Myocyte (in vitro differentiated cells): ENCODE measurements around the gene C12orf43. TPM values are rescaled to one million over a fixed set of nuclear protein-coding genes. Genes with fewer than 3 reads are reported as not detected.

Source experiments
- DNase-seq: peaks from one replicate; pipeline ENCODE4 v3.0.0-alpha.2; 2012; ENCODE audit warnings: low read depth
- total RNA-seq: library from RNA; depleted of rRNA; stranded (reverse); fragments of >200 nt; gene quantifications from 2 replicates; pipeline ENCODE4 v1.2.3, GENCODE V29; 2014

Gene C12orf43
- total RNA-seq, 1 donor from 2014 or later = 9.8 TPM

DNA sequence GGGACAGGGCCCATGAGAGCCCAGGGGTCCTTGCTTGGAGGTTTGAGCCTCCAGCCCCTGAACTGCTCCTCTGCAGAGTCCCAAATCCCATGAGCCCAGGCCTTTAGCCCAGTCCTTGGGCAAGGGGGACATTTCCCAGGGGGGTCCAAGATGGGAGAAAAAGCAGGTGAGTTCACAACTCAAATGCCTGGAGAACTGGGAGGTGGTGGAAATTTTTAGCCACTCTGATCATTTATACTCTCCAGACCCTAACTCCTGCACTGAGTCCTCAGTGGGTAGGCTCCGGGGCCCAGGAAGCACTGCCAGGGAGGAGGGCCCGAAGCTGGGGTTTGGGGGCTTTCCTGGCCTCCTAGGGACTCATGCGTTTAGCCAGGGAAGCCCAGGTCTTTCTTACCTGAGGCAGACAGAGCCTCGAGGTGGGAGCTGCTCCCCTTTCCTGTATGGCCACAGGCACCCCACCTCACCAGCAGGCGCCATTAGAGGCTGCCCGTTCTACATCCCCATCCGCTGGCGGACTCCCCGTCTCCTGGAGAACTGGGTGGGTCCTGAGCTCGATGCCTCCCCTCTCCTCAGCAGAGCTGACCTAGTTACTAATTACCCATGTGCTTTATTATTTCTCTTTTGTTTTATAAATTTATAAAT is 36.9 kb downstream of the C12orf43 start:
- DNase-seq = no peak

DNA sequence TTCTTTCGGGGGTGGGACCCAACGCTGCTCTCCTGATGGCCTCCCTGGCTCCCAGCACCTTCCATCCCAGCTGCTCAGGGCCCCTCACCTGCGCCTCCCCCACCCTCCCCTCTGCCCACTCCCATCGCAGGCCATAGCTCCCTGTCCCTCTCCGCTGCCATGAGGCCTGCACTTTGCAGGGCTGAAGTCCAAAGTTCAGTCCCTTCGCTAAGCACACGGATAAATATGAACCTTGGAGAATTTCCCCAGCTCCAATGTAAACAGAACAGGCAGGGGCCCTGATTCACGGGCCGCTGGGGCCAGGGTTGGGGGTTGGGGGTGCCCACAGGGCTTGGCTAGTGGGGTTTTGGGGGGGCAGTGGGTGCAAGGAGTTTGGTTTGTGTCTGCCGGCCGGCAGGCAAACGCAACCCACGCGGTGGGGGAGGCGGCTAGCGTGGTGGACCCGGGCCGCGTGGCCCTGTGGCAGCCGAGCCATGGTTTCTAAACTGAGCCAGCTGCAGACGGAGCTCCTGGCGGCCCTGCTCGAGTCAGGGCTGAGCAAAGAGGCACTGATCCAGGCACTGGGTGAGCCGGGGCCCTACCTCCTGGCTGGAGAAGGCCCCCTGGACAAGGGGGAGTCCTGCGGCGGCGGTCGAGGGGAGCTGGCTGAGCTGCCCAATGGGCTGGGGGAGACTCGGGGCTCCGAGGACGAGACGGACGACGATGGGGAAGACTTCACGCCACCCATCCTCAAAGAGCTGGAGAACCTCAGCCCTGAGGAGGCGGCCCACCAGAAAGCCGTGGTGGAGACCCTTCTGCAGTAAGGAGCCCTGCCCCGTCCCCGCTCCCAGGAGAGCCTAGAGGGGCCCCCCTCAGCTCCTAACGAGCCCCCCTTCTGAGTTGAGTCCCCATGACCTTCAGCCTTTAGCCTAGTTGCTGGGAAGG is 37.7 kb downstream of the C12orf43 start, which contains the start of gene HNF1A:
Gene HNF1A, plus strand, starts transcription at position 248 of the 924 bp plus-strand sequence. Its CDS starts 226 bp downstream, at position 474.
- DNase-seq = no peak

DNA sequence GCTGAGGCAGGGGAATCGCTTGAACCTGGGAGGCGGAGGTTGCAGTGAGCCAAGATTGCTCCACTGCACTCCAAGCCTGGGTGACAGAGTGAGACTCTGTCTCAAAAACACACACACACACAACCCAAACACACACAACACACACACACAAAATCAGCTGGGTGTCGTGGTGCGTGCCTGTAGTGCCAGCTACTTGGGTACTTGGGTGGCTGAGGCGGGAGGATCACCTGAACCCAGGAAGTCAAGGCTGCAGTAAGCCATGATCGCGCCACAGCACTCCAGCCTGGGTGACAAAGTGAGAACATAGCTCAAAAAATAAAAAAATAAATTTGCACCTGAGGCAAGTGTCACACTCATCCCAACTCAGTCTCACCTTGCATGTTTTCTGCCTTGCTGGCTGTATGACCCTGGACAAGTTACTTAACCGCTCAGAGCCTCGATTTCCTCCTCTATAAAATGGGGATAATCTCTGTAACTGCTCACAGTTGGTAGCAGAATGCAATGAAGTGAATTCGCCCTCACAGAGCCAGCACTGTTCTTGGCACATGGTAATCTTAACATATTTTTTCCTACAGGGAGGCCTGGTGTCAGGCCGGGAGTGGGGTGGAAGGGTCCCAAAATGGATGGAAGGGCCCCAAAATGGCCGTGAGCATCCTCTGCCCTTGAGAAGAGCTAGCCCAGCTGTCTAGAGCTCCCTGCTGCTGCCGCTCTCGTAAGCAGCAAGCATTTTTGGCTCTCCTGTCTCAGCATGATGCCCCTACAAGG is 38.6 kb downstream of the C12orf43 start:
- DNase-seq = no peak

DNA sequence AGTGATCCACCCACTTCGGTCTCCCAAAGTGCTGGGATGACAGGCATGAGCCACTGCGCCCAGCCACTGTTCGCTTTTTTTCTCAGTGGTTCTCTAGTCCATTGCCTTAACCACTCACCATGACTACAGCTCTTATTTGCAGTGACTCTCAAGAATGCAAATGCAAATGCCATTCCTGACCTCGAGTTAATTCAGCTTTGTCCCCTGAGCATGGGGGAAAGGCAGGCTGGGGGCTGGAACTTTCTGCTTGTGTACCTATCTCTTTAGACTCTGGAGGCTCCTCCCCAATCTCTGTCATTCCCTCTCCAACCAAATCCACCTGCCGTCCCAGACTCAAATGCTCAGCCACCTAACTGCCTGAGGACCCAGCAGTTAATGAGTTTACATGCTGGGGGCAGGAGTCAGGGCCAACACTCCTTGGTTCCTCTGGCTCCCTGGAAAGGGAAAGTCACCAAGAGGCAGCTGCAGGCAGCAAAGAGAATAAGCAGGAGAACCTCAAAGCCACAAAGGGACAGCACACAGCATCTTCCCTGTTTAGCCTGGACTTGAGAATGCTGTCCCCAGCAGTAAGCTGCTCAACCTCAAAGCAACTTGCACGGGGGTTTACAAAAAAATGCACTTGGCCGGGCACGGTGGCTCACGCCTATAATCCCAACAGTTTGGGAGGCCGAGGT is 43.3 kb downstream of the C12orf43 start:
- peak; percentile 77 for DNase-seq

DNA sequence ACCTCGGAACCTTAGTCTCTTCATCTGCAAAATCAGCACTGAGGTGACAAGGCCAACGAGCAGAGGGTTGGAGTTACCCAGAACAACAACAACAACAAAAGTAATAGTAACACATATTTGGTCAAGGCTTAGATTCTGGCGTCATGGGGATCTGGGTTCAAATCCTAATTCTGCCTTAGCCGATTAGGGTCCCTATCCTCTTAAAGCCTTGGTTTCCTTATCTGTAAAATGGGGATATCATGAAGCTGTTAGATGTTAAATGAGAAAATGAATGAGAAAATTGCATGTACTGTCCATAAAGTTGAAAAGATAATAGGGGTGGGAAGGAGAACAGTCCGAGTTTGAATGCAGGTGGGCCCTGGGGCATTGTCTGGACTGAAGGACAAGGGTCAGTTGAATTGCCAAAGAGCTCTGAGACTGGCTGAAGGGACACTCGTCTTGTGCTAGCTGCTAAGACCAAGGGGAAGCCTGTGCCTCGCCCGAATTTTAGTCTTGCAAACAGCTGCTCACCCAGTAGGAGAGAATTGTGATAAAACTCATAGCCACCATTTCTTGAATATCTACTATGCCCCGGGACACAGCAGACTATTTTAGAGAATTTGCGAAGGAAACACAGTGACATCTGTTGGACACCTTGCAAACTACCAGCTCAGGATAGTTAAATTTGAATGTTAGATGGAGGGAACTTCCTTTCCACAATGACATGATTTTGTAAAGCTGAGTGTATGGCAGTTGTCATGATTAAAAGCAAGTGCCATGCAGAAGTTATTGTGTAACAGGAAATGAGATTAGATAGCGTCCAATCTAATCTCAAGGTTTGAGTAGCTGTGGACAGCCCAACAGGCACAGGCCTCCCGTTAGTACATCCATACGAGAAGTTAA is 44.7 kb downstream of the C12orf43 start:
- peak; percentile 67 for DNase-seq

DNA sequence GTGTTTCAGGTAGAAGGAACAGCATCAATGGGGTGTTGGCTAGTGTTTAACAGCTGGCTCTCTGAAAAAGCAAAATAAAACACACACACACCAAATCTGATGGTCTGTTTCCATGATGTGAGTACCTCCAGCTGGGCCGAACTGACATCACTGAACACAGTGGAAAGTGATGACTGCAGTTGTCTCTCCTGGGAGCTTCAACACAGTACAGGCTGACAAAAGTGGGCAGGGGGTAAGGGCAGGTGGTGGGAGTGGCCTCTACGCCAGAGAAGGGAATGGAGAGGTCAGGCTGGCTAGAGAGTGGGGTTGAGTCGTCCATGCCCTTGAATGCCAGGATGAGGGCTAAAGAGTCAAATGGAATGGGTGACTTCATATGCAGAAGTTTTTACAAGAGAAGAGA is 46.0 kb downstream of the C12orf43 start:
- no peak for DNase-seq

GRCh38 chr12:120965534-120966091 is 50.7 kb downstream of the C12orf43 start:
- no peak for DNase-seq

- no peak for DNase-seq
Observed at GRCh38 chr12:120964298-120964697, 52.0 kb downstream of the C12orf43 start.

DNA sequence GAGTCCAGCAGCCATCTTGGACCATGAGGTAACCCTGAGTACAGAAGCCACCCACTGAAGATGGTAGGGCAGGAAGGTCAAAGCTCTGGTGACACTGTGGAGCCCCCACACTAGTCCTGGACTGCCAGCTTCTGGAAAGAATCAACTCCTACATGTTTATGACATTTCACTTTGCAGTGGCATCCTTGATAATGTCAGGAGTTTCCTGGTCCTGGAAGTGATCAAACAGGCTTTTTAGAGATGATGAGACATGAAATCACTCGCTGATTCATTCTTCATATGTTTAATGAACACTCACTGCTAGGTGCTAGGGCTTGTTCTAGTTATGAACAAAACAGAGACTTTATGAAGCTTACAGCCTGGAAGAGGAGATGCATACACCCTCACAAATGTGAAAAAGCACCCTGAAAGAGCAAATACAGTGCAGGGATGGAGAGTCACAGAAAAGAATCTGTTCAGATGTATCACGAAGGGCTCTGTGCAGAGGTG is 53.7 kb downstream of the C12orf43 start:
- DNase-seq = no peak

- no peak for DNase-seq
Observed at GRCh38 chr12:120961604-120962531, 54.4 kb downstream of the C12orf43 start.

- no peak for DNase-seq
Observed at GRCh38 chr12:120960657-120961056, 55.6 kb downstream of the C12orf43 start.

DNA sequence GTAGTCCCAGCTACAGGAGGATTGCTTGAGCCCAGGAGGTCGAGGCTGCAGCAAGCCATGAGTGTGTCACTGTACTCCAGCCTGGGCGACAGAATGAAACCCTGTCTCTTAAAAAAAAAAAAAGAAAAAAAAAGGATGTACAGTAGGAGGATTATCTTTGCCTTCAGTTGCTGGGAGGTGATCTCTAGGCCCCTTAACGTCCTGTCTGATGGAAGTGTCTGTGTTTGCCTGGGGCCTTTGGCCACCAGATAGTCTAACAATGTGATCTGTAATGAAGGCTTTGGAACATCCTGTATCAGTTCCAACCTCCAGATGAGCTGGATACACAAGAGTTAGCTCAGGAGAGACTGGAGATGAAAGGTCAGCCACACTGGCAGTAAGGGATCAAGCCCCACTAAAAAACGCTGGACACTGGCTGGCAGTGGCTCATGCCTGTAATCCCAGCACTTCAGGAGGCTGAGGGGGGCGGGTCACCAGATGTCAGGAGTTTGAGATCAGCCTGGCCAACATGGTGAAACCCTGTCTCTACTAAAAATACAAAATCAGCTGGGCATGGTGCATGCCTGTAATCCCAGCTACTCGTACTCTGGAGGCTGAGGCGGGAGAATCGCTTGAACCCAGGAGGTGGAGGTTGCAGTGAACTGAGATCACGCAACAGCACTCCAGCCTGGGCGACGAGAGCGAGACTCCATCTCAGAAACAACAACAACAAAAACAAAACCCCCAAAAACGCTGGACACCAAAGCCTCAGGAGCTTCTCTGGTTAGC is 57.0 kb downstream of the C12orf43 start:
- no peak for DNase-seq

GRCh38 chr12:120956579-120957300 is 59.5 kb downstream of the C12orf43 start:
- DNase-seq = no peak

GRCh38 chr12:120955232-120955631 is 61.1 kb downstream of the C12orf43 start:
- DNase-seq = no peak

DNA sequence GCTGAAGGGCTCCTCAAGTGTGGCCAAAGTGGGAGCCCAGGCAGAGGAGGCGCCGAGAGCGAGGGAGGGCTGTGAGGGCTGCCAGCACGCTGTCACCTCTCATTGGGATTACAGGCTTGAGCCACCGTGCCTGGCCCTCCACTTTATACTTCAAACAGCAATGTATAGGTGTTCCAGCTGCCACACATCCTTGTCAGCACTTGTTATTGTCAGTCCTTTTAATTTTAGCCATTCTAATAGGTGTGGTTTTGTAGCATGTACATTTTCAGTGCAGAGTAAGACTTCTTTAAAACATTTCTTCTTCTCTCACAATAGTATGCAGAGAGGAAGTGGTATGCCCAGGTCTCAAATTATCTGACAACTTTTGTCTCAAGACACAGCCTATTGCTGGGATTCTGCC is 65.5 kb downstream of the C12orf43 start:
- no peak for DNase-seq
